ENCODE measurements around the gene REG4. TPM values are rescaled to one million over a fixed set of nuclear protein-coding genes. Genes with fewer than 3 reads are reported as not detected.

The REG4 gene
- total RNA-seq, 6 experiments from 2014 or later, result not detected

- no peak for TF ChIP-seq CTCF (IDR thresholded peaks at IDR 0.05)
- H3K36me3 Mint-ChIP-seq (ENCODE audit: low read depth), result no peaks in the 10 kb centered on the region
- peaks cover 3% of the 10 kb centered on the region for H3K27me3 Mint-ChIP-seq (ENCODE audit: insufficient read depth)
- no peak overlapping the region for H3K4me3 Mint-ChIP-seq
- H3K9me3 Mint-ChIP-seq, result no peaks in the 10 kb centered on the region
- H3K27ac Mint-ChIP-seq, result no peak overlapping the region
- no peak for DNase-seq
- peaks cover 11% of the 10 kb centered on the region for H3K4me1 Mint-ChIP-seq (ENCODE audit: low read depth)
Observed at GRCh38 chr1:119771016-119771415, 40.2 kb downstream of the REG4 start.

GRCh38 chr1:119768778-119769177, 42.5 kb downstream of the REG4 start, which contains the start of gene HMGCS2:
Gene HMGCS2 (minus strand): TSS chr1:119768905. CDS start chr1:119768844, 61 bp downstream.
- H3K4me1 Mint-ChIP-seq (ENCODE audit: low read depth), result peaks cover 5% of the 10 kb centered on the region
- no peaks in the 10 kb centered on the region for H3K36me3 Mint-ChIP-seq (ENCODE audit: low read depth)
- no peak within 1 kb of the TSS for H3K27ac Mint-ChIP-seq
- DNase-seq, result no peak
- peaks cover 15% of the 10 kb centered on the region for H3K27me3 Mint-ChIP-seq (ENCODE audit: insufficient read depth)
- peaks cover 4% of the 10 kb centered on the region; the same call in 1 of the 2 replicates for H3K9me3 Mint-ChIP-seq
- H3K4me3 Mint-ChIP-seq, result no peak within 1 kb of the TSS
- TF ChIP-seq CTCF (IDR thresholded peaks at IDR 0.05), result no peak

GRCh38 chr1:119767486-119767885, 43.8 kb downstream of the REG4 start:
- no peak for TF ChIP-seq CTCF (IDR thresholded peaks at IDR 0.05)
- Mint-ChIP-seq H3K4me1 (ENCODE audit: low read depth) (no peaks in the 10 kb centered on the region), H3K9me3 (peaks cover 4% of the 10 kb centered on the region; the same call in 1 of the 2 replicates), H3K27ac (no peak overlapping the region), H3K36me3 (ENCODE audit: low read depth) (no peaks in the 10 kb centered on the region), H3K4me3 (no peak overlapping the region), H3K27me3 (ENCODE audit: insufficient read depth) (peaks cover 21% of the 10 kb centered on the region)
- DNase-seq, result no peak

- Mint-ChIP-seq H3K36me3 (ENCODE audit: low read depth) (no peaks in the 10 kb centered on the region), H3K4me3 (no peak overlapping the region)
Observed at GRCh38 chr1:119766374-119766794, 44.9 kb downstream of the REG4 start.

GRCh38 chr1:119764220-119764619, 47.0 kb downstream of the REG4 start:
- Mint-ChIP-seq H3K4me3 (no peak overlapping the region), H3K9me3 (peaks cover 4% of the 10 kb centered on the region; the same call in 1 of the 2 replicates), H3K27me3 (ENCODE audit: insufficient read depth) (peaks cover 28% of the 10 kb centered on the region), H3K4me1 (ENCODE audit: low read depth) (no peaks in the 10 kb centered on the region), H3K36me3 (ENCODE audit: low read depth) (no peaks in the 10 kb centered on the region), H3K27ac (no peak overlapping the region)
- TF ChIP-seq CTCF (IDR thresholded peaks at IDR 0.05), result no peak
- no peak for DNase-seq

More at GRCh38 chr1:119766374-119766794, 44.9 kb downstream of the REG4 start:
- TF ChIP-seq CTCF (IDR thresholded peaks at IDR 0.05), result no peak
- no peak overlapping the region for H3K27ac Mint-ChIP-seq
- DNase-seq, result no peak
- H3K27me3 Mint-ChIP-seq (ENCODE audit: insufficient read depth), result peaks cover 23% of the 10 kb centered on the region
- H3K4me1 Mint-ChIP-seq (ENCODE audit: low read depth), result no peaks in the 10 kb centered on the region
- H3K9me3 Mint-ChIP-seq, result peaks cover 4% of the 10 kb centered on the region; the same call in 1 of the 2 replicates
